PC-3 (cell line): ENCODE results near the gene PPP1R3F. TPM values are rescaled to one million over a fixed set of nuclear protein-coding genes. Genes with fewer than 3 reads are reported as not detected.
A peak's percentile ranks its signal among the peaks of the same experiment; 100 is the strongest.

Experiments used
- ATAC-seq: fragments of 200-7000 bp; cut with Tn5 transposase; 2 replicates; pipeline ENCODE4 v1.9.1; 2020; ENCODE audit warnings: mild to moderate bottlenecking, moderate library complexity
- Bru-seq: library from RNA; stranded (reverse); fragments of 400-500 nt; gene quantifications from one replicate; lab custom pipeline; 2021; lab: Mats Ljungman, UMichigan
- BruChase-seq, 2 experiments: library from RNA; stranded (reverse); fragments of 400-500 nt; gene quantifications; one replicate each; lab custom pipeline; 2021; lab: Mats Ljungman, UMichigan
- BruUV-seq: library from RNA; stranded (reverse); fragments of 400-500 nt; replicated peaks from 2 replicates; lab custom pipeline; 2021; lab: Mats Ljungman, UMichigan
- CTCF ChIA-PET: fragments of 300-600 bp; sonication (Branson Sonifier 250); formaldehyde crosslinking; loops from one replicate; lab custom pipeline; 2022; ENCODE audit warnings: antibody characterized with exemption; lab: Charles Lee
- POLR2A ChIA-PET: fragments of 300-600 bp; sonication (Branson Sonifier 250); formaldehyde crosslinking; loops from one replicate; lab custom pipeline; 2022; ENCODE audit warnings: antibody characterized with exemption; ENCODE audit not compliant: unreplicated experiment; lab: Charles Lee
- DNase-seq: peaks from one replicate; pipeline ENCODE4 v3.0.0-alpha.2; 2015
- H2AFZ ChIP-seq: fragments of 300-600 bp; sonication (generic); 2 replicates; pipeline ENCODE4 v1.6.0; 2016; ENCODE audit warnings: antibody characterized with exemption, low read length
- H3F3A ChIP-seq: fragments of 300-600 bp; sonication (generic); one replicate; pipeline ENCODE4 v1.6.0; 2017; ENCODE audit warnings: antibody characterized with exemption, low read length, control low read depth, mild to moderate bottlenecking; ENCODE audit not compliant: unreplicated experiment
- H3K27ac ChIP-seq: fragments of 300-600 bp; sonication (generic); 2 replicates; pipeline ENCODE4 v1.5.1; 2016; ENCODE audit warnings: mild to moderate bottlenecking, low read length
- H3K27me3 ChIP-seq: fragments of 300-600 bp; sonication (generic); 2 replicates; pipeline ENCODE4 v1.6.1; 2016; ENCODE audit warnings: low read length, mixed read lengths
- H3K36me3 ChIP-seq: fragments of 300-600 bp; sonication (generic); 2 replicates; pipeline ENCODE4 v1.6.1; 2016; ENCODE audit warnings: low read depth, mixed run types, low read length, mixed read lengths
- H3K4me1 ChIP-seq: fragments of 300-600 bp; sonication (generic); 2 replicates; pipeline ENCODE4 v1.5.1; 2016; ENCODE audit warnings: low read length; ENCODE audit not compliant: insufficient read depth
- H3K4me2 ChIP-seq: fragments of 300-600 bp; sonication (generic); 2 replicates; pipeline ENCODE4 v1.6.0; 2016; ENCODE audit warnings: low read length
- H3K4me3 ChIP-seq: fragments of 300-600 bp; sonication (generic); 2 replicates; pipeline ENCODE4 v1.5.1; 2016; ENCODE audit warnings: mild to moderate bottlenecking, low read length, mixed read lengths
- H3K79me2 ChIP-seq: fragments of 300-600 bp; sonication (generic); 2 replicates; pipeline ENCODE4 v1.6.1; 2017; ENCODE audit warnings: low read length, mixed read lengths
- H3K9ac ChIP-seq: fragments of 300-600 bp; sonication (generic); 2 replicates; pipeline ENCODE4 v1.6.0; 2016; ENCODE audit warnings: mild to moderate bottlenecking, low read length
- H3K9me2 ChIP-seq: fragments of 300-600 bp; sonication (generic); replicated peaks from 2 replicates; pipeline ENCODE4 v1.6.1; 2016; ENCODE audit warnings: mixed run types, low read length, mixed read lengths
- H3K9me3 ChIP-seq: fragments of 300-600 bp; sonication (generic); 2 replicates; pipeline ENCODE4 v1.6.1; 2016; ENCODE audit warnings: low read length, mixed read lengths
- H4K20me1 ChIP-seq: fragments of 300-600 bp; sonication (generic); 2 replicates; pipeline ENCODE4 v1.6.1; 2016; ENCODE audit warnings: low read length, mixed read lengths
- CTCF ChIP-seq: fragments of 300-600 bp; sonication (generic); conservative IDR thresholded peaks from 2 replicates; pipeline ENCODE4 v1.5.1; 2017; ENCODE audit warnings: antibody characterized with exemption, low read depth, mild to moderate bottlenecking, low read length
- EZH2 ChIP-seq: fragments of 300-600 bp; sonication (generic); IDR thresholded peaks from one replicate; pipeline ENCODE4 v1.6.1; 2017; ENCODE audit warnings: antibody characterized with exemption, mild to moderate bottlenecking, low read length; ENCODE audit not compliant: unreplicated experiment
- EZH2phosphoT487 ChIP-seq: fragments of 300-600 bp; sonication (generic); IDR thresholded peaks from 2 replicates; pipeline ENCODE4 v1.6.1; 2018; ENCODE audit warnings: mild to moderate bottlenecking, antibody characterized with exemption, low read length, borderline replicate concordance
- intact Hi-C: fragments of 100-400 bp; cut with micrococcal nuclease; formaldehyde crosslinking; loops from 2 replicates; pipeline ENCODE4 v1.9.0; 2023
- long read RNA-seq: library from polyadenylated mRNA; unstranded; transcript quantifications from one replicate; pipeline ENCODE4 v2.0.0, GENCODE V29; 2021; ENCODE audit not compliant: unreplicated experiment
- total RNA-seq: library from RNA; depleted of rRNA; stranded (reverse); fragments of >200 nt; gene quantifications from 2 replicates; pipeline ENCODE4 v1.2.3, GENCODE V29; 2014; rRNA removed

Gene PPP1R3F
- total RNA-seq (11.8 and 17.8 TPM in 2 replicates), Bru-seq, nascent RNA (percentile 79 among the genes with signal in this experiment), BruChase-seq, experiment 1, labeled RNA remaining after a 6-hour chase (percentile 77 among the genes with signal in this experiment), BruChase-seq, experiment 2, labeled RNA remaining after a 2-hour chase (percentile 78 among the genes with signal in this experiment)
- long read RNA-seq, transcript PPP1R3F-201 (4 exons, 3,421 nt): major isoform, 16 of 90 reads
- long read RNA-seq, partial matches to known transcripts: 9 of 90 reads
- long read RNA-seq, other reads (novel, unspliced or antisense): 64 of 90 reads

GRCh38 chrX:49269767-49270248 lies at the start of gene PPP1R3F:
PPP1R3F (plus strand) TSS chrX:49269793; CDS start chrX:49269870, 77 bp downstream.
- H3K9ac ChIP-seq: peak within 1 kb of the TSS; percentile 93
- DNase-seq (no peak), ATAC-seq (peak; percentile 8)
- intact Hi-C loops: loop anchor here (1.0 kb wide), 1 partner anchor 79 kb away; no protein-coding TSS in a partner anchor
- peak within 1 kb of the TSS; percentile 84 for H3K27ac ChIP-seq
- H2AFZ ChIP-seq: peak within 1 kb of the TSS; percentile 83
- no peaks in the 10 kb centered on the region for H3K27me3 ChIP-seq
- H3K9me3 ChIP-seq: no peaks in the 10 kb centered on the region
- H3K36me3 ChIP-seq: no peaks in the 10 kb centered on the region
- no TSS peak for BruUV-seq
- H3K4me2 ChIP-seq: peak within 1 kb of the TSS; percentile 95
- no peak for TF ChIP-seq EZH2phosphoT487
- H3K9me2 ChIP-seq: no peaks in the 10 kb centered on the region
- H3K4me1 ChIP-seq: peaks cover 30% of the 10 kb centered on the region
- CTCF ChIA-PET: no interaction called here
- POLR2A ChIA-PET: interaction anchor here (1.1 kb wide), 1 partner anchor 79 kb away, joined by 11 read pairs; no protein-coding TSS in a partner anchor
- H3K4me3 ChIP-seq: peak within 1 kb of the TSS; percentile 70
- no peaks in the 10 kb centered on the region for H3F3A ChIP-seq
- H4K20me1 ChIP-seq: no peaks in the 10 kb centered on the region
- H3K79me2 ChIP-seq: peaks cover 35% of the 10 kb centered on the region

- CTCF ChIA-PET: no interaction called here
- no peak overlapping the region for H3K4me3 ChIP-seq
Observed at GRCh38 chrX:49220100-49220499, 49.5 kb upstream of the PPP1R3F start.

GRCh38 chrX:49221868-49222267 lies 47.7 kb upstream of the PPP1R3F start:
- ATAC-seq (no peak), DNase-seq (no peak)
- TF ChIP-seq CTCF (no peak), EZH2 (no peak), EZH2phosphoT487 (no peak)
- CTCF ChIA-PET: no interaction called here
- Histone ChIP-seq H3K9me2 (no peaks in the 10 kb centered on the region), H4K20me1 (no peaks in the 10 kb centered on the region), H3K79me2 (no peaks in the 10 kb centered on the region), H3K9ac (no peak overlapping the region), H2AFZ (no peak overlapping the region), H3K4me2 (no peak overlapping the region), H3K4me1 (no peaks in the 10 kb centered on the region), H3K4me3 (no peak overlapping the region), H3K36me3 (no peaks in the 10 kb centered on the region), H3K27ac (no peak overlapping the region), H3F3A (no peaks in the 10 kb centered on the region), H3K27me3 (no peaks in the 10 kb centered on the region), H3K9me3 (no peaks in the 10 kb centered on the region)
- POLR2A ChIA-PET: no interaction called here
- intact Hi-C loops: no loop called here
- no TSS peak for BruUV-seq

More at GRCh38 chrX:49220100-49220499, 49.5 kb upstream of the PPP1R3F start:
- Histone ChIP-seq H3F3A (no peaks in the 10 kb centered on the region), H3K9ac (no peak overlapping the region), H2AFZ (no peak overlapping the region), H4K20me1 (no peaks in the 10 kb centered on the region), H3K27ac (no peak overlapping the region), H3K9me3 (no peaks in the 10 kb centered on the region), H3K9me2 (no peaks in the 10 kb centered on the region), H3K27me3 (no peaks in the 10 kb centered on the region), H3K36me3 (no peaks in the 10 kb centered on the region), H3K79me2 (no peaks in the 10 kb centered on the region), H3K4me1 (no peaks in the 10 kb centered on the region), H3K4me2 (no peak overlapping the region)
- POLR2A ChIA-PET: no interaction called here
- ATAC-seq (no peak), DNase-seq (no peak)
- no TSS peak for BruUV-seq
- TF ChIP-seq EZH2phosphoT487 (no peak), EZH2 (no peak), CTCF (no peak)
- intact Hi-C loops: no loop called here
